ENCODE data around the gene SLC16A5. TPM values are rescaled to one million over a fixed set of nuclear protein-coding genes. Genes with fewer than 3 reads are reported as not detected.

Gene SLC16A5
- total and polyA plus RNA-seq, 10 of the 15 experiments (the other 5 are each of a cell fraction or from before 2014, with no cell fraction given), result 0.03 to 3.1 (median 0.96) TPM

DNA sequence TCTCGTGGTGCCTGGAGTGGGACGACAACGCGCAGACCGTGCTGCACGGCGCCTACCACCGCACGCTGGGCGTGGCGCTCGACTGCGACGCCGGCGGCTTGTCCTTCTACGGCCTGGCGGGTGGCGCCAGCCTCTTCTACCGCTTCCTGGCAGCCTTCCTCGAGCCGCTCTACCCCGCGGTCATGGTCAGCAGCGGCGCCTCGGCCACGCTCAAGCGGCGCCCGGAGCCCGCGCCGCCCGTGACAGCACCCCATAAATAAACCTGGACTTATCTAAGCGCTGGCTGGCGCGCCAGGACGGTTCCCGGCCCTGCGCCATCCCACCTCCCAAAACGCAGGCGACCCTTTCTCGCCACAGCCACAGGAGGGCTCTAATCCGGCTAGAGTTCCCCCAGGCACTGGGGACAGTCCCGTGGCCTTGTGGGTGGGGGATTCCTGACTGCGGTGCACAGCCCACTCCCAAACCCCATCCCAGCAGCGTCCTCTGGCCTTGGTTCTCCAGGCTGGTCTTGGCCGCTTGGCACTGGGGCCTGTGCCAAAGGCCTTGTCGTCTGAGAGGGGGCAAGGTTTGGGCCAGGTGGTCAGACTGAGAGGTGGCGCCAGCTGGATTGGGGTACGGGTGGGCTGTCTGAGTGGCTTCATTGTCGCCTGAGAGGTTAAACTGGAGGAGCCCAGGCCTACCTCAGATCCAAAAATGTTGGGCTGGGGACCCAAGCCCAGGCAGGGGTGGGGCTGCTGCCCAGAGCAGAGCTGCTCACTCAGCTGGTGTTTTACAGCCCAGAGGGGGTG, 10.1 kb upstream of the SLC16A5 start (continued):
- TF ChIP-seq ZNF207 (IDR thresholded peaks at IDR 0.05; ENCODE audit: borderline replicate concordance) (no peak), RAD21 (IDR thresholded peaks at IDR 0.05; ENCODE audit: insufficient read depth, low read depth, low read length) (no peak), SP1 (IDR thresholded peaks at IDR 0.05; ENCODE audit: low read depth, low read length) (no peak), ZNF384 (IDR thresholded peaks at IDR 0.05; ENCODE audit: borderline replicate concordance, low read depth, low read length) (no peak), CBX3 (IDR thresholded peaks at IDR 0.05; ENCODE audit: borderline replicate concordance, low read depth) (no peak), SIX5 (IDR thresholded peaks at IDR 0.05; ENCODE audit: low read depth, low read length, severe bottlenecking) (no peak), ZNF217 (IDR thresholded peaks at IDR 0.05) (no peak), EGR1 (IDR thresholded peaks at IDR 0.05; ENCODE audit: borderline replicate concordance in 1 of 2, low read depth in 2 of 2, low read length in 2 of 2) (peak in 1 of 2 experiments; percentile 83; a peak in 2 of 3 replicates), MXI1 (IDR thresholded peaks at IDR 0.05; ENCODE audit: low read depth, low read length) (no peak), MTA2 (IDR thresholded peaks at IDR 0.05; ENCODE audit: low read depth) (no peak), DPF2 (IDR thresholded peaks at IDR 0.05) (peak; percentile 84), POU2F2 (IDR thresholded peaks at IDR 0.05; ENCODE audit: borderline replicate concordance, low read depth, low read length) (no peak)
- TF ChIP-seq, protein P1, sequence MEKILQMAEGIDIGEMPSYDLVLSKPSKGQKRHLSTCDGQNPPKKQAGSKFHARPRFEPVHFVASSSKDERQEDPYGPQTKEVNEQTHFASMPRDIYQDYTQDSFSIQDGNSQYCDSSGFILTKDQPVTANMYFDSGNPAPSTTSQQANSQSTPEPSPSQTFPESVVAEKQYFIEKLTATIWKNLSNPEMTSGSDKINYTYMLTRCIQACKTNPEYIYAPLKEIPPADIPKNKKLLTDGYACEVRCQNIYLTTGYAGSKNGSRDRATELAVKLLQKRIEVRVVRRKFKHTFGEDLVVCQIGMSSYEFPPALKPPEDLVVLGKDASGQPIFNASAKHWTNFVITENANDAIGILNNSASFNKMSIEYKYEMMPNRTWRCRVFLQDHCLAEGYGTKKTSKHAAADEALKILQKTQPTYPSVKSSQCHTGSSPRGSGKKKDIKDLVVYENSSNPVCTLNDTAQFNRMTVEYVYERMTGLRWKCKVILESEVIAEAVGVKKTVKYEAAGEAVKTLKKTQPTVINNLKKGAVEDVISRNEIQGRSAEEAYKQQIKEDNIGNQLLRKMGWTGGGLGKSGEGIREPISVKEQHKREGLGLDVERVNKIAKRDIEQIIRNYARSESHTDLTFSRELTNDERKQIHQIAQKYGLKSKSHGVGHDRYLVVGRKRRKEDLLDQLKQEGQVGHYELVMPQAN (conservative IDR thresholded peaks at IDR 0.05), result no peak
- TF ChIP-seq, protein P2, sequence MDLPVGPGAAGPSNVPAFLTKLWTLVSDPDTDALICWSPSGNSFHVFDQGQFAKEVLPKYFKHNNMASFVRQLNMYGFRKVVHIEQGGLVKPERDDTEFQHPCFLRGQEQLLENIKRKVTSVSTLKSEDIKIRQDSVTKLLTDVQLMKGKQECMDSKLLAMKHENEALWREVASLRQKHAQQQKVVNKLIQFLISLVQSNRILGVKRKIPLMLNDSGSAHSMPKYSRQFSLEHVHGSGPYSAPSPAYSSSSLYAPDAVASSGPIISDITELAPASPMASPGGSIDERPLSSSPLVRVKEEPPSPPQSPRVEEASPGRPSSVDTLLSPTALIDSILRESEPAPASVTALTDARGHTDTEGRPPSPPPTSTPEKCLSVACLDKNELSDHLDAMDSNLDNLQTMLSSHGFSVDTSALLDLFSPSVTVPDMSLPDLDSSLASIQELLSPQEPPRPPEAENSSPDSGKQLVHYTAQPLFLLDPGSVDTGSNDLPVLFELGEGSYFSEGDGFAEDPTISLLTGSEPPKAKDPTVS (IDR thresholded peaks at IDR 0.05; ENCODE audit: low read depth, low read length), result no peak
- TF ChIP-seq, protein P3, sequence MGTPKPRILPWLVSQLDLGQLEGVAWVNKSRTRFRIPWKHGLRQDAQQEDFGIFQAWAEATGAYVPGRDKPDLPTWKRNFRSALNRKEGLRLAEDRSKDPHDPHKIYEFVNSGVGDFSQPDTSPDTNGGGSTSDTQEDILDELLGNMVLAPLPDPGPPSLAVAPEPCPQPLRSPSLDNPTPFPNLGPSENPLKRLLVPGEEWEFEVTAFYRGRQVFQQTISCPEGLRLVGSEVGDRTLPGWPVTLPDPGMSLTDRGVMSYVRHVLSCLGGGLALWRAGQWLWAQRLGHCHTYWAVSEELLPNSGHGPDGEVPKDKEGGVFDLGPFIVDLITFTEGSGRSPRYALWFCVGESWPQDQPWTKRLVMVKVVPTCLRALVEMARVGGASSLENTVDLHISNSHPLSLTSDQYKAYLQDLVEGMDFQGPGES (IDR thresholded peaks at IDR 0.05), result no peak
- TF ChIP-seq, protein P4, sequence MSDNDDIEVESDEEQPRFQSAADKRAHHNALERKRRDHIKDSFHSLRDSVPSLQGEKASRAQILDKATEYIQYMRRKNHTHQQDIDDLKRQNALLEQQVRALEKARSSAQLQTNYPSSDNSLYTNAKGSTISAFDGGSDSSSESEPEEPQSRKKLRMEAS (IDR thresholded peaks at IDR 0.05; ENCODE audit: low read depth, low read length), result peak; percentile 16; the same call in 1 of the 2 replicates
- TF ChIP-seq, protein P5, sequence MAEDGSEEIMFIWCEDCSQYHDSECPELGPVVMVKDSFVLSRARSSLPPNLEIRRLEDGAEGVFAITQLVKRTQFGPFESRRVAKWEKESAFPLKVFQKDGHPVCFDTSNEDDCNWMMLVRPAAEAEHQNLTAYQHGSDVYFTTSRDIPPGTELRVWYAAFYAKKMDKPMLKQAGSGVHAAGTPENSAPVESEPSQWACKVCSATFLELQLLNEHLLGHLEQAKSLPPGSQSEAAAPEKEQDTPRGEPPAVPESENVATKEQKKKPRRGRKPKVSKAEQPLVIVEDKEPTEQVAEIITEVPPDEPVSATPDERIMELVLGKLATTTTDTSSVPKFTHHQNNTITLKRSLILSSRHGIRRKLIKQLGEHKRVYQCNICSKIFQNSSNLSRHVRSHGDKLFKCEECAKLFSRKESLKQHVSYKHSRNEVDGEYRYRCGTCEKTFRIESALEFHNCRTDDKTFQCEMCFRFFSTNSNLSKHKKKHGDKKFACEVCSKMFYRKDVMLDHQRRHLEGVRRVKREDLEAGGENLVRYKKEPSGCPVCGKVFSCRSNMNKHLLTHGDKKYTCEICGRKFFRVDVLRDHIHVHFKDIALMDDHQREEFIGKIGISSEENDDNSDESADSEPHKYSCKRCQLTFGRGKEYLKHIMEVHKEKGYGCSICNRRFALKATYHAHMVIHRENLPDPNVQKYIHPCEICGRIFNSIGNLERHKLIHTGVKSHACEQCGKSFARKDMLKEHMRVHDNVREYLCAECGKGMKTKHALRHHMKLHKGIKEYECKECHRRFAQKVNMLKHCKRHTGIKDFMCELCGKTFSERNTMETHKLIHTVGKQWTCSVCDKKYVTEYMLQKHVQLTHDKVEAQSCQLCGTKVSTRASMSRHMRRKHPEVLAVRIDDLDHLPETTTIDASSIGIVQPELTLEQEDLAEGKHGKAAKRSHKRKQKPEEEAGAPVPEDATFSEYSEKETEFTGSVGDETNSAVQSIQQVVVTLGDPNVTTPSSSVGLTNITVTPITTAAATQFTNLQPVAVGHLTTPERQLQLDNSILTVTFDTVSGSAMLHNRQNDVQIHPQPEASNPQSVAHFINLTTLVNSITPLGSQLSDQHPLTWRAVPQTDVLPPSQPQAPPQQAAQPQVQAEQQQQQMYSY (CRISPR knock-in tag; IDR thresholded peaks at IDR 0.05), result no peak
- TF ChIP-seq, protein P6, sequence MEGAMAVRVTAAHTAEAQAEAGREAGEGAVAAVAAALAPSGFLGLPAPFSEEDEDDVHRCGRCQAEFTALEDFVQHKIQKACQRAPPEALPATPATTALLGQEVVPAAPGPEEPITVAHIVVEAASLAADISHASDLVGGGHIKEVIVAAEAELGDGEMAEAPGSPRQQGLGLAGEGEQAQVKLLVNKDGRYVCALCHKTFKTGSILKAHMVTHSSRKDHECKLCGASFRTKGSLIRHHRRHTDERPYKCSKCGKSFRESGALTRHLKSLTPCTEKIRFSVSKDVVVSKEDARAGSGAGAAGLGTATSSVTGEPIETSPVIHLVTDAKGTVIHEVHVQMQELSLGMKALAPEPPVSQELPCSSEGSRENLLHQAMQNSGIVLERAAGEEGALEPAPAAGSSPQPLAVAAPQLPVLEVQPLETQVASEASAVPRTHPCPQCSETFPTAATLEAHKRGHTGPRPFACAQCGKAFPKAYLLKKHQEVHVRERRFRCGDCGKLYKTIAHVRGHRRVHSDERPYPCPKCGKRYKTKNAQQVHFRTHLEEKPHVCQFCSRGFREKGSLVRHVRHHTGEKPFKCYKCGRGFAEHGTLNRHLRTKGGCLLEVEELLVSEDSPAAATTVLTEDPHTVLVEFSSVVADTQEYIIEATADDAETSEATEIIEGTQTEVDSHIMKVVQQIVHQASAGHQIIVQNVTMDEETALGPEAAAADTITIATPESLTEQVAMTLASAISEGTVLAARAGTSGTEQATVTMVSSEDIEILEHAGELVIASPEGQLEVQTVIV (IDR thresholded peaks at IDR 0.05; ENCODE audit: borderline replicate concordance, partially characterized antibody), result no peak
